ENCODE measurements around the gene ENPP5.

The ENPP5 gene

DNA sequence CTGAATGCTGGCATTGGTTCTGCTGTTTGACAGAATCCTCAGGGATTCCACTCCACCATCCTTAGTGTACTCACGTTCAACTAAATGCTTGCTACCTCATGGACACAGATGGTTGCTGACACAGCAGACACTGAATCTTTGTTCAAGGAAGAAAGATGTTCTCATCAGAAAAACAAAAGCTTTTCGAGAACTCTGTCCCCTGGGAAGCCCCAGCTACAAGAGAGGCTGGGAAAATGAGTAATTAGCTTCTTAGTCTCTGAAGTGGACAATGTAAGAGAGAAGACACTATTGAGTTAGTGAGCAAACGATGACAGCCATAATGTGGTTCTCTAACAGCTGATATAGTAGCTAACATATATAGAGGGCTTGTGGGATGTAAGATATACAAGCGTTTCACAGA is 30.9 kb upstream of the ENPP5 start:
- no peak overlapping the region for H3K27ac ChIP-seq
- TF ChIP-seq, protein P1, sequence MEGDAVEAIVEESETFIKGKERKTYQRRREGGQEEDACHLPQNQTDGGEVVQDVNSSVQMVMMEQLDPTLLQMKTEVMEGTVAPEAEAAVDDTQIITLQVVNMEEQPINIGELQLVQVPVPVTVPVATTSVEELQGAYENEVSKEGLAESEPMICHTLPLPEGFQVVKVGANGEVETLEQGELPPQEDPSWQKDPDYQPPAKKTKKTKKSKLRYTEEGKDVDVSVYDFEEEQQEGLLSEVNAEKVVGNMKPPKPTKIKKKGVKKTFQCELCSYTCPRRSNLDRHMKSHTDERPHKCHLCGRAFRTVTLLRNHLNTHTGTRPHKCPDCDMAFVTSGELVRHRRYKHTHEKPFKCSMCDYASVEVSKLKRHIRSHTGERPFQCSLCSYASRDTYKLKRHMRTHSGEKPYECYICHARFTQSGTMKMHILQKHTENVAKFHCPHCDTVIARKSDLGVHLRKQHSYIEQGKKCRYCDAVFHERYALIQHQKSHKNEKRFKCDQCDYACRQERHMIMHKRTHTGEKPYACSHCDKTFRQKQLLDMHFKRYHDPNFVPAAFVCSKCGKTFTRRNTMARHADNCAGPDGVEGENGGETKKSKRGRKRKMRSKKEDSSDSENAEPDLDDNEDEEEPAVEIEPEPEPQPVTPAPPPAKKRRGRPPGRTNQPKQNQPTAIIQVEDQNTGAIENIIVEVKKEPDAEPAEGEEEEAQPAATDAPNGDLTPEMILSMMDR (conservative IDR thresholded peaks at IDR 0.05): no peak
- no peak for TF ChIP-seq ZFX (IDR thresholded peaks at IDR 0.05)

DNA sequence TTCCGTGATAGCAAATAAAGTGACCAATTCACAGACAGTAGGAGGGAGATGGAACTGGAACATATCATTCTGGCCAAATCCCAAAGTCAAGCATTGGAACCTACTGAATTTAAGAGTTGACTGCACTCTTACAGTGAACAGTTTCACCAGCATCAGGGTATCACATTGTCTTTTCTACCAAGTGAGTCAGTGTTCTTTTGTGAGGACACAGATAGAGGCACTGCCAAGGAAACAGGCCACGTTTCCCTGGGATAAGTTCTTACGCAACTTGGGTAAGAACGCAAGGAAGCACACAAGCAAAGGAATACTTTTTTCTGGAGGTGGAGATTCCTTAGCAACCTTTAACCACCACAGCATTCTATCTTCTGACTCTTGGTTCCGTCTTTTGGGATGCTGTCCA is 28.6 kb upstream of the ENPP5 start:
- TF ChIP-seq, protein P1 (conservative IDR thresholded peaks at IDR 0.05): no peak
- no peak for TF ChIP-seq ZFX (IDR thresholded peaks at IDR 0.05)
- no peak overlapping the region for H3K27ac ChIP-seq

DNA sequence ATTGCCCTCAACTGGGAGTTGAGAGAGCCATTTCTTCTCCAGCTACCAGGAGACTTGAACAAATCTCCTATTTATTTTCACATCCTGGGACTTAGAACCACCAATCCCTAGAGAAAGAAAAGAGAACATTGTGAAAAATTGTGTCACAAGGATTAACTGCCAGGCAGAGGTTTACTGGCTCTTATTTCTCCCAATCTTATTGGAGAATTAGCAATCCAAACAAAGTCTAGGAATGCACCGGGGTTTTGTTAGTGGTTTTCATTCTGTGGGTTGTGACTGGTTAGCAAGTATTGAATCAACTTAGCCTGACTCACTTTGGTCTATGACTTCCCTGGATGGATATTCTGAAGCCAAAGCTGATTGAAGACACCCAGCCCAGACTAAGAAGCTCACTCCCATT is 21.2 kb upstream of the ENPP5 start:
- no peak overlapping the region for H3K27ac ChIP-seq
- TF ChIP-seq, protein P1 (conservative IDR thresholded peaks at IDR 0.05): no peak
- no peak for TF ChIP-seq ZFX (IDR thresholded peaks at IDR 0.05)

DNA sequence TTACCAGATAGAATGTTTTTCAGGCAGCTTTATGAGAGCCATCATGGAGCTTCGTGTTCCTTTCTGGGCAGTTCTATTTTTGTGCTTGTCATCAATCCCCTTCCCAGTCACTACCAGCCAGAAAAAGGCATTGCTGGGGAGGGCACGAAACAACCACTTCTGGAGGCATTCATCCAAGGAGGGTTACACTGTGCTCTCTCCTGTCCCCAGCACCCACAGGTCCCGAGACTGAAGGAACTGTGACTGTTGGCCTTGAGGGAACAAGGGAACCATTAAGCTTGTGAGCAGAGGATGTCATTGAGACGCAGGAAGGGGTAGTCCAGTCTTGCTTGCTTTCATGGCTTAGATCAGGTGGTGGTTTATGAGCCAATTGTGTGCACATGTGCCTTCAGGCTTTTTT is 20.1 kb upstream of the ENPP5 start:
- TF ChIP-seq, protein P1 (conservative IDR thresholded peaks at IDR 0.05): no peak
- no peak for TF ChIP-seq ZFX (IDR thresholded peaks at IDR 0.05)
- H3K27ac ChIP-seq: no peak overlapping the region

DNA sequence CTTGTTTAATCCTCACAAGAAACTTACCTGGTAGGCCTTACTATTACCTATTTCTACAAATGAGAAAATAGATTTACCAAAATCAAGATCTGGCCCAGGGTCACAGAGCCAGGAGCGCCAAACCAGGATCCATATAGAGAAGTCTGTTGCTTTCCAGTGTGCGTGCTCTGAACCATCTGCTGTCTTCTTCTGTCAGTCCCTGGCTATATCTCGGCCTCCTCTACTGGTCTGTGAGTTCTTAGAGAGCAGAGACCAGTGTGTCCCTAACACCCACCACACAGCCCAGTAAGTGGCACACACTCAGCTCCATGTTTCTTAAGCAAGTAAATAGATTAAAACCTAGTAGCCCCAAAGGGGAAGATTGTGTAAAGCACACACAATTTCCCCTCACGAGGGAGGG is 18.9 kb upstream of the ENPP5 start:
- no peak for TF ChIP-seq ZFX (IDR thresholded peaks at IDR 0.05)
- TF ChIP-seq, protein P1 (conservative IDR thresholded peaks at IDR 0.05): no peak
- no peak overlapping the region for H3K27ac ChIP-seq

DNA sequence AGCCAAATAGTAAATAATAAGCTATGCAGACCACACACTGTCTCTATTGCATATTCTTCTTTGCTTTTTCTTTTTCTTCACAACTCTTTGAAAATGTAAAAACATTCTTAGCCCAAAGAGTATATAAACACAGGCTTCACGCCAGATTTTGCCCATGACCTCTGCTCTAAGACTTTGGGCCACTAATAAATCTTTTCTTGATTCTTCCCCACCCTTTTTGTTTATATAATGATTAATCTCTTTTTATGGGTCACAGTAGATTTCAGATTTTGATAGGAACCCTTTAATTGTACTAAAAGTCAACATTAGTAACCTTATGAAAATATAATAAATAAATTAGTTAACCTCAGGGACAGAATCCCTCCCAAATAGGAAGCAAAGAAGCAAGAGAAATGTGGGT is 15.8 kb upstream of the ENPP5 start:
- TF ChIP-seq, protein P1 (conservative IDR thresholded peaks at IDR 0.05): no peak
- no peak for TF ChIP-seq ZFX (IDR thresholded peaks at IDR 0.05)
- H3K27ac ChIP-seq: no peak overlapping the region

DNA sequence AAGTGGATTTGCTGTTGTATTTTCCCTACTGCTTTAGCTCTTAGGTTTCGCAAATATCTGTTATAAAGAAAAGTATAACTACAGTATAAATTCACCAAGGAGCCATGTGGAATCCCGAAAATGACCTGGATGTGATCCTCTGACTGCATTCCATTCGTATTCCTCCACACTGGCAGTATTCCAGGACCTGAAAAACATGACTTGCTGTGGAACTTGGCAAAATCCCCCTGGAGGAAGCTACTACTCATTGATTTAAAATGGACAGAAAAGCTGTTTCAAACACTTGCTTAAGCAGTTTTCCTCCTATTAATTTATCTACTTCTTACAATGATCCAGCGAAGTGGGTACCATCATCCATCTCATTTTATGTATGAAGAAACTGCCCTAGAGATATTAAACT is 13.3 kb upstream of the ENPP5 start:
- TF ChIP-seq, protein P1 (conservative IDR thresholded peaks at IDR 0.05): no peak; the same call in 1 of the 2 replicates
- TF ChIP-seq ZFX (IDR thresholded peaks at IDR 0.05): no peak
- H3K27ac ChIP-seq: no peak overlapping the region

Data from C4-2B (cell line).